SIG-M5 (cell line): ENCODE data around the gene INKA2.
"Not testable (repeated sequence)": the region's sequence is repeated elsewhere in the genome, so short reads cannot be mapped to it uniquely, and the experiment has no call there.

Experiments
- DNase-seq: peaks from one replicate; lab custom pipeline; 2025; lab: John Stamatoyannopoulos, UW

The INKA2 gene

DNA sequence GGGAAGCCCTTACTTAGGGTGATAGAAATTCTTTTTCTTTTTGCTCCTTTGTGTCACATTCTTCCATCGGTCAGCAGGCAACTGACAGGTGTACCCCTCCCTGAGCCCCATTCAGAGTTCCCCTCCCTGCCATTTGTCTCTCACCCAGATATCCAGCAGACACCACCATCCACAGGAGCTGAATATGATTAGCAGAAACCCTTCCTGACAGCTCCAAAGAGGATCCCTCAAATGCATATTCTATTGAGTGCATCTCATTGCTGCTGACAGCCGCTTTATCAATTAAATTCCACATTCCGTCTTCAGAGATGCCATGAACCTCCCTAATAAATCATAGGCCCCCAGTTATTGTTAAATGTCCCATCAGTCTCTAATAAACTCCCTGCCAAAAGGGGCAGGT lies 10.4 kb upstream of the INKA2 start:
- DNase-seq = no peak

DNA sequence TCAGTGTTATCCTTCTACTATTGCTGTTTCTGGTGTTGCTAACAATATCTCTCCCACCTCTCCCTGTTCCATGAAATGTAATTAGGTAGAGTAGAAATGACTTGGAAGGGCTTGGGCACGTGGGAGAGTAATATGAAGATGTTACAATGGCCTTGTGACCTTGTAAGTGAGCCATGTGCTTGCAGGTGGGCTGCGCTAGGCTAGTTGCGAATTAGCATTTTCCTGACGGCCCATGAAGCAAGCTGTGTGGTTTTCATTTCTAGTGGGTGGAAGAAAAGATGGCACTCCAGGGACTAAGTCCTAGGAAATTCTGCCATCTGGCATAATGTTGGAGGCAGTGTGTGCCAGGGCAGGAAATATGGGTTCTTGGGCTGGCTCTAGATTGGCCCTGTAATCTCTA lies 8.8 kb upstream of the INKA2 start:
- no peak for DNase-seq

DNA sequence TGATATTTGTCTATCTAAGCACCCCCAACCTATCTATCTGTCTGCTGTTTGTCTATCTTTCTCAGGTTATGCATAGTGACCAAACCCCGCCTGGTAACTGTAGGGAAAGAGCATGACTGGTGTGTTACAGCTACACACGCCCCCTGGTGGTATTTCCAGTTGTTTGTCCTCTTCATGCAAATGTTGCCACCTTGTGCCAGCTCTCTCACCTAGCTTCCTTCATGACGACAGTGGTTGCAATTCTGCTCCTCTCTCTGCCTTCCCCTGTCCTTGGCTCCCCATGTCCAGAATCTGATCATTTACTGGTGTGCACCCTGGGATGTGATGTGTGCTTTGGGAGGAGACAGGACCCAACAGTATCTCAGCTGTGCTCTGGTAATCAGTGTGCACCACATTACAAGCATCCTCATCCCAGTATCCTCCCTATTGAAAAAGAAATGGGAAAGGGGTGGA lies 8.1 kb upstream of the INKA2 start:
- DNase-seq = no peak

DNA sequence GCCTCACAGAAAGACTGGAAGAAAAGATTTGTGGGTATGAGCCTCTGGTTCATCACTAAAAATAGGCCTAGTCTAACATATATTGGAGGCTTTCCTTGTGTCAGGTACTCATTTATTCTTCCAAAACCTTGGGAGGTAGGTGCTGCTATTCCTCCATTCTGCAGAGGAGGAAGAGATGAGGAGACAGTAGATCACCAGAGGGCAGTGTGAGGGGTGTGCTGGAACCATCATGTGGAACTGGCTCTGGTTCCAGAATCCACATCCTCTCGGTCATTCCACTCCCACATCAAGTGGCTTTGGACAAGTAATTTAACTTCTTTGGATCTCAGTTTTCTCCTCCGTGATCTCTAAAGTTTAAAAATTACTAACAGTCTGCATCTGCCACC lies 7.4 kb upstream of the INKA2 start:
- DNase-seq = no peak

DNA sequence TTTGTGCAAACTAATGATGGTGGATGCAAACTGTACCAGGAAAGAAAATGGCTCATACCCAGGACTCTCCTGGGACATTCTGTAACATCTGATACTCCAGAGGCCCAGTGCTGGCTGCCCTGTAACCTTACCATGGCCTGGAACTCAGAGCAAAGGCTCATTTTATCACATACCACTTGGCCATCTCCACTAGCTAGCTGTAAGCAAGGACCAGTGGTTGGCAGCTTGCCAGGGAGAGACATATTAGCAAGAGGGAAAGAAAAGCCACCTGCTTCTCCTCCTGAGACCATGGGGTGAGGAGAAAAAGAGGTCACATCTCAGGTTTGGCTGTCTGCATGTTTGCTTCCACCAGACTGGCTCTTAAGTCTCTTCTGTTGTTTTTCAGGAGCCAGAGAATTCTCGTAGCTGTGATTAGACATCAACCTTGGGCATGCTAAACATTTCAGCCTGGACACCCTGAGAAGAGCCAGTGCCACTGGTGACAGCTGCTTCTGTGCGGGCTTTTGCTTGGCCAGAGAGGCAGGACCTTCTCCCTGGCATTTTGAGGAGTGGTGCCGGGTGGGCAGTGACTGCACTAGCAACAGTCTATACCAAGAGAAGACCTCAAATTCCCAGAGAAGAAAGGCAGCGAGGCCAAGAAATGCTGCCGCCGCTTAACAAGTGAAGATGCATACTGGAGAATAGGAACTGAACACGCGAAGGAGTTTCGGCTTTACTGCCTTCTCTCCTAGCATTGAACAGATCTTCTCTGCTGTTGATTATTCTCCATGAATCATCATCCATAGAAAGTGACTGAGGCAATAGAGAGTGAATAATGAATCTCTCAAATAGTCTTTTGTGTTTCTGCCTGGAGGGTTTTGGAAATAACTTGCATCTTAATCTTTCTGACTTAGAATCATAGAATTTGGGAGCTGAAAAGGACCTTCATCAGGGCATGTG lies 6.7 kb upstream of the INKA2 start:
- DNase-seq = no peak

DNA sequence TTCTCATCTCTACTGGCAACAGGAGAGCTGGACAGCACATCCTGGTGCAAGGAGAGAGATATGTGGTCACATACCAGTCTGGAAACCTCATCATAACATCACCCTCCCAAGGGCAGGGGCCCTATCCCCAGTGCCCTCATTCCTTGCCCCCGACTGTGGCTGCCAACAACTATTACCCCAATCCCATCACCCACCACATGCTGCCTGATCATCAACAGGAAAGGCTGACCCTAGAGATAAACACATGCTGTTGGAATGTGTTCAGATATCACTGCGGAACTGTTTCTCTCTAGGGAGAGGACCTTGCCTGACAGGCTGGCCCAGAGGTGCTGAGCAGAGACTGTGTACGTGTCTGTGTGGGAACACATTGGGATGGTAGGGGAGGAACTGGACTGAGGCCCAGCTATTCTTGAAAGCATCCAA lies 4.5 kb upstream of the INKA2 start:
- DNase-seq = no peak

DNA sequence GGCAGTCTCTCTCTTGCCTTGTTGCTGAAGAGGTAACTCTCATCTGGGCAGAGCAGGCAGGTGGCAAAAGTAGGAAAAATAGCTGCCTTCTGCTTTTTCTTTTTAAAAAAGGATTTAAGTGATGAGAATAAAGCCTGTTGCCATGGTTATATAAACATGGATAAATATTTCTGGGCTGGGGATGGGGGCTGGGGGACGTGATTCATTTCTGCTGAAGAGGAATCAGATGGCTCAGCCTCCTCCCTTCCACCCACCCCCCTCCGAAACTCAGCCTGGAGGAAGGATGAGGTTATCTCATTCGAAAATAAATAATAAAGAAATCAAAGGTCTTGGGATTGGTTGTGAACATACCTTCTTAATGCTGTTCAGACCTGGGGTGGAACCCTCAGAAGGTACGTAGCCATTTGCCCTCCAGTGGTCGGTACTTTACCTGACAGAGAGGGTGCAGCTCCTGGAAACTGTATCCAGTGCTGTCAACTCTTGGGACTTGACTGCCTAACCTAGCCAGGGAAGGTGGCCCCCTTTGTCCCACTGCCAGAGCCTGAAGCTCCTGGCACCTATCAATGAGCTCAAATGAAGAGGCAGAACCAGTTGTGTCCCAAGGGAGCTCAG lies 3.8 kb upstream of the INKA2 start:
- DNase-seq = no peak

DNA sequence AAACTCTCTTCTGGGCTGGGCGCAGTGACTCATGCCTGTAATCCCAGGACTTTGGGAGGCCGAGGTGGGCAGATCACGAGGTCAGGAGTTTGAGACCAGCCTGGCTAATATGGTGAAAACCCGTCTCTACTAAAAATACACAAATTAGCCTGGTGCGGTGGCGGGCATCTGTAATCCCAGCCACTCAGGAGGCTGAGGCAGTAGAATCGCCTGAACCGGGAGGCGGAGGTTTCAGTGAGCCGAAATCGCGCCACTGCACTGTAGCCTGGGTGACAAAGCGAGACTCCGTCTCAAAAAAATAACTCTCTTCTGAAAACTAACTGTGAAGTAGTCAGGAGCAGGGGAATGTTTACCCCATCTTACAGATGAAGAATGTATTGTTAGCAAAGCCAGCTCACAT lies 3.1 kb upstream of the INKA2 start:
- DNase-seq = not testable (repeated sequence)

DNA sequence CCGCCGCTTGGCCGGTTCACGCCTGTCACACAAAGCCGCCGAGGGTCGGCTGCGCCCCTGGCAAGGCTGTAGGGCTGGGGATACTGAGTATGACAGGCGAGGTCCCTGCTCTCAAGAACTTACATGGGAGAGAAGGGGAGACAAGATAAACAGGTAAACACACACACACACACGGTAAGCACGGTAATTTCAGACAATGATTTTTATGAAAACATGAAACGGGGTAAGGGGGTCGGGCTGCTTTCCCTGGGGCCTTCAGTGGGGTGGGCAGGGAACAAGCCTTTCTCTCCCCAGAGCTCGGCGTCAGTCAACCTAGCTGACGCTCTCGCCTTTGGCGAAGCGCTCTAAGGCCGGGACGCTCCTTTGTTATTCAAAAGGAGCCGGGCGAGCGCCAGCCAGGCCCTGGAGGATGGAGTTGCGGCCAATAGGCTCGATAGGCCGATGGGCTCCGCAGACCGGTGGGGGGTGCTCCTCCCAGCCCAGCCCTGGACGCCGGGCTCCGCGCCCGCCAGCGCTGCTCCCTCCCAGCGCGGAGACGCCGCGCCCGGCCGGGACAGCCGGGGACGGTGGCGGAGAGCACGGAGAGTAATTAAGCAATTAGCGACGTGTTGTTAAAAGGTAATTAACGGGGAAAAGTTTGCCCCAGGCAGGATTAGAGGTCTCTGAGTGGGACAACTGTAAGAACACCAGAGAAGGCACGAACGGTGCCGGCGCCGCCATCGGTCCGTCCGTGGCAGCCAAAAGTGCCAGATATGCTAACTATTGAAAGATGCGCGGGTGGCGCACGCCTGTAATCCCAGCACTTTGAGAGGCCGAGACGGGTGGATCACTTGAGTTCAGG lies 950 bp upstream of the INKA2 start:
- DNase-seq = no peak

DNA sequence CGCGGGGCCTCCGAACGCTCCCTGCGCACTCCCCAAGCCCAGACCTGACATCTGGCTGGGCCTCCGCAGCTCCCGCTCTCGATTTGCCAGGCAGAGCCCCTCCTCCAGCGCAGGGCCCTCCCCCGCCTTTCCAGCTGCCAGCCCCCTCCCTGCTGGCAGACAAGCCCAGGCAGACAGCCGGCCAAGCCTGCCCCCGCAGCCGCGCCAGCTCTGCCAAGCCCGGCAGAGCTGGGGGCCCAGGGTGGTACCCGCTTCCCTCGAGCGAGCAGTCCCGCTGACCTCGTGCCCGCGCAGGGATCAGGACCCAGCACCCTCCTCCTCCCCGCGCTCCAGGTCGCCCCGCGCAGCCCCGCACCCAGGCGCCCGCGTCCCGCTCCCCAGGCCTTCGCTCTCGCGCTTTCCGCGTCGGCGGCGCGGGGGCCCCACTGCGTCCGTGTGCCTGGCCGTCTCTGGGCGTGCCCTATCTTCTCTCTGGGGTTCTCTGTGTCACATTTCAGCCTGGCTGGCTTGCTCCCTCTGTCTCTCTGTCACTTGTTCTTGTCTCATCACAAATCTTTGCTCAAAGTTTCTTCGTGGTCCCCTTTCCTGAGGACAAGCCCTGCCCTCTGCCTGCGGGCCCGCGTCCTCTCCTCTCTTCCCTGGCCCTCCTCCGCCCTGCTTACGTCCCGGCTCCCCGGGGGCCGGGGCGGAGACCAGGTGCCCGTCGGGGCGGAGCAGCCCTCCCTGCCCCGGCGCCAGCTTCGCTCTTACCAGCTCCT lies 580 bp downstream of the INKA2 start:
- DNase-seq = no peak

DNA sequence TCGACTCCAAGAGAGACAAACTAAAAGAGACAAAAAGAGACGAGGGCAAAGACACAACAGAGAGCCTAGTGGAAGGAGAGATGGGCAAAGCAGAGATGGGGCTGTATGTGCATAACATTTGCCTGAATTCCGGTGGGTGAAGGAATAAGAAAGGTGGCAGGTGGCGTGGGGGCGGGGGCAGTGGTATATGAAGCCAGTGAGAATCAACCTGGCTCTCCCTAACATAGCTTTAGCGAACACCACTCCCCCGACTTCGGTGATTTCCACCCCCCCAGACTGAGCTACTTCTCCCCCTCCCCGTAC lies 1.1 kb downstream of the INKA2 start:
- DNase-seq = no peak

DNA sequence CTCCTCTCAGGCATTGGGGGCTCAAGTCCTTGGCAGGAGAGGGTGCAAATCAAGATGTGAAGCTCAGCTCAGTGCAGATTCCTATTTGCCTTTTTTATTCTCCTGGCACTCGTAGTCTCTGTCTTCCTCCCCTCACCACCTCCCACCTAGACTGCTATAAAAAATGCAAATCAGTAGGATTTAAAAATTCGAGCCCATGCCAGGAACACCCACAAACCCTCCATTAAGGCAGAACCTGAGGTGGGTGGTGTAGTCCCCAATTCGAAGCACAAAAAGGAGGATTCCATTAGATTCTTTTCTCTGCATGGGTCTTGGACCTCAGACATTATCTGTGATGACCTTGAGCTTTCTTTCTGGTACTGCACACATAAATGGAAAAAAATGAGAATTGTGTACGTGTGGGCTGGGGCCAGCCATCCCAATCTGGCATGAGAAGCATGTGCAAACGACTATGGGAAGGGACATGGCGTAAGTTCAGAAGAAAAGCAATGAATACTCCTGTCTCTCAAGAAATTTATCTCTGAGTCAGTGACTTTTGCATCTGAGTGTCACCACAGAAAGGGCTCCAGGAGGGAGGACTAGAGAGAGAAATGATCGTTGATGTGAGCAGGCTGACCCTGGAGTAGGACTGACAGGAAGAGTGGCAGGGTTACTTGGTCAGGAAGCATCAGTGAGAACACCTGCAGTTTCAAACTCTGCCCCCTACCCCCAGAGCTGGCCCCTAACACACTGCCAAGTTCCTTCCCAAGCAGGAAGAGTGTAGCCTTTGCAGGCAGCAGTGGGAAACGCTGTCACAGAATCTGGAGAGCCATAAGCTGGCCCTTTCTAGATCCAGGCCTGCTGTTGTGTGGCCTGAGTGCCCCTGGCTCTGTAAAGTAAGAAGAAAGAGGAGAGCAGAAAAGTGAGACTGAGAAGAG lies 1.7 kb downstream of the INKA2 start:
- DNase-seq = no peak

DNA sequence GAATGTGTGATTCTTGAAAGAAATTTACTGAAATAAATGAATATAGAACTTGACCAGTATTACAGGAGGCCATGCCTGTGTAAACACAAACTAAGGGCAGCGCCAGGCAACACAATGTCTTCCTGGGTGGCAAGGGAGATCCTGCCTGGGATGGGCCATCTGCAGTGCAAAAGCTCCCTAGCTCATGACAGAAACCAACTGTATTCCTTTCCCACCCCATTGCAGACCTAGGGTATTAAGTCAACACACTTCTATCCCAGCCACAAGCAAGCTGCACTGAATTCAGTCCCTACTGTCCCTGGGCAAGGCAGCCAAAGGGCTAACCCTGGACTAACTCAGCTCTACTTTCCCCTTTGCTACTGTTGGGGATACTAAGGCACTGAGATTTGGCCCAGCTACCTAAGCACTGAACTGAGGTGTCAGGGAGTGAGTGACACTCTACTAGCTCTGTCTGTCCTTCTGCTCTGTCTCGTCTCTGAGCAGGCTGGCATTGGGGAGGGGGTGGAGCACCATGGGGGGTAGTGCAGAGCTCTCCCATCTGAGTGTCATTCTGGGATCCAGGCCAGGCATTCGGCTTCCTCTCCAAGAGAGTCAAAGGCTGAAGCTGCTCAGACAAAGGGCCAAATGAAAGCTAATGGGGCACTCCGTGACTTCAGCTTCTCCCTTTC lies 2.5 kb downstream of the INKA2 start:
- DNase-seq = no peak

DNA sequence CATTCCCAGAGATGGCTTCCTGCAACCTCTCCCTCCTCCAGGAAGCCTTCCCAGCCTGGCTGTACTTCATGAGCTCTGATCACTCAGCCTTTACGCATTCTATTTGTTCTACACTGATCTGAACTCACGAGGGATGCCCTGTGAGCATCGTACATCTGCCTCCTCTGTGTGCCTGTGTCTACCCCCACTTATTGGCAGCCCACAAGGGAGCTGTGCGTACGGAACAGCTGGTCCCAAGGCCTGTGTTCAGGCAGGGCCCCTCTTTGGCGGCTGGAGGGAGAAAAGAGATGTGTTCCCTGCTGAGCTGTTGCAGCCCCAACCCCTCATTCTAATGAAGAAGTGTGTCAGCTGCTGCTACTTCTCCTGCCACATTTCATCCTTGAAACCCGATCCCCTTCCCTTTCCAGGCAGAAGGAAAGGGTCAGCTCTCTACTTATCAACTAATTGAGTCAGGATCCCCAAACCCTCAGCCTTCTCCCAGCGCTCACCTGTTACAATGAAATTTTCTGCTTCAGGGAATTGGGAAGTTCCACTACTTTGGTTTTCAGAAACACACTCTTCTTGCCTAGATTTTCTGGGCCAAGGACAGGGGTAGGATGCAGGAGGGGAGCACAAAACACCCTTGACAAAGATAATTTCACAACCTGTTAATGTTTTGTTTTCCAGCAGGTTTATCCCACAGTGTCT lies 3.2 kb downstream of the INKA2 start:
- DNase-seq = no peak

DNA sequence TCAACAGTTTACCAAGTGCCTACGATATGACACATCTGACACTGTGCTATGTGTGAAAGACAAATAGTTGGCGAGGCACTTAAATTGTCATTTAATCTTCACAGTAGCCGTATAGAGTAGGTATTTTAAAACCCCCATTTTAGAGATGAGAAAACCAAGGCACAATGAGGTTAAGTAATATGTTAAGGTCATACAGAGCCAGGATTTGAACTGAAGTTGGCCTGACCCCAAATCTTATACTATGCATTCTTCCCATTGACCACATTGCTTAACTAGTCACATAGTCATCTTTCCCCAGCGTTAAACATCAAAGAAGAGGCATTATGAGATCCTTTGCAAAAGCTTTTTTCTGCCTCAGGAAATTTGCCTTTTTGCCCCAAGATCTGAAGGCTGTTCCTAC lies 3.9 kb downstream of the INKA2 start:
- DNase-seq = no peak

DNA sequence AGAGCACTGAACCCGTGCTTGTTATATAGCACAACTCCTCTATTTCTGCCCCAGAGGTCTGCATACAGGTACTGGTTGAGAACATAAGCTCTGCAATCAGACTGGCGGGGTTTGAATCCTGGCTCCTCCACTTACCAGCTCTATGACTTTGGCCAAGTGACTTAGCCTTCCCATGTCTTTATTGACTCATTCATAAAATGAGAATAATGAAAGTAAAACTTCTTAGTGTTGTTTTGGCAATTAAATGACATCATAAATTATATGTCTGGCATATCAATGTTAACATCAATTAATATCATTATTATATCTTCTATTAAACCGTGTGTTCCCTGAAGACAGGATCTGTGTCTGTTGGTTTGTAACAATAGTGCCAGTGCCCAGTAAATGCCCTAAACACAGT lies 4.3 kb downstream of the INKA2 start:
- DNase-seq = no peak

DNA sequence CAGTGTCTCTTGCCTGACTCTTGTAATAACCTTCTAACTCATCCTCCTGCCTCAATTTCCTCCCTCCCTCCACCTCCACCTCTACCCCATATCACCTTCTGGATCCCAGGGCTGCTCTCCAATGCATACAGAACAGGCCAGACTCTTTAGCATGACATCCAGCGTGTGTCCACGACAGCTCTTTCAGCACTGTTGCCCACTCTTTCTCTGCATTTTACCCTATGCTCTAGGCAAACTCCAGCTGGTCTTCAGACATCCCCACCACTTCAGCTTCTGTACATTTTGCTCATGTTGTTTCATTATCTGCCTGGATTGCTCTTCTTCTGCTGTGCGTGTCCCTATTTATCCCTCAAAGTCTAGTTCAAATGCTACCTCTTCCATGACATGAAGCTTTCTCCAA lies 4.8 kb downstream of the INKA2 start:
- no peak for DNase-seq

DNA sequence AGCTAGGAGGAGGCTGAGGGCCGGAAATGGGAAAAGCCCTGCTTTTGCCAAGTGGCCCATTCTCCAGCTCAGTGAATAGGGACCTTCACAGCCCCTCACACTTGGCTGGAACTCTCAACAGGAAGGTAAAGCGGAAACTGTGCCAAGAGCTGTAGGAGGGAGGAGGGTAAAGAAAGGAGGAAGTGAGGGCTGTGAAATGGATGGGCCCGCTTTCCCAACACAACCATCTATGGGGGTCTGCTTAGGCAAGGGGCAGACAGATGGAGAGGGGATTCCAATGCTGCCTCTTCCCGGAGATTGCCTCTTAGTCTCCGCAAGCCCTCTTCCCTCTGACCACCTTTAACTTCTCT lies 5.2 kb downstream of the INKA2 start:
- DNase-seq = no peak

DNA sequence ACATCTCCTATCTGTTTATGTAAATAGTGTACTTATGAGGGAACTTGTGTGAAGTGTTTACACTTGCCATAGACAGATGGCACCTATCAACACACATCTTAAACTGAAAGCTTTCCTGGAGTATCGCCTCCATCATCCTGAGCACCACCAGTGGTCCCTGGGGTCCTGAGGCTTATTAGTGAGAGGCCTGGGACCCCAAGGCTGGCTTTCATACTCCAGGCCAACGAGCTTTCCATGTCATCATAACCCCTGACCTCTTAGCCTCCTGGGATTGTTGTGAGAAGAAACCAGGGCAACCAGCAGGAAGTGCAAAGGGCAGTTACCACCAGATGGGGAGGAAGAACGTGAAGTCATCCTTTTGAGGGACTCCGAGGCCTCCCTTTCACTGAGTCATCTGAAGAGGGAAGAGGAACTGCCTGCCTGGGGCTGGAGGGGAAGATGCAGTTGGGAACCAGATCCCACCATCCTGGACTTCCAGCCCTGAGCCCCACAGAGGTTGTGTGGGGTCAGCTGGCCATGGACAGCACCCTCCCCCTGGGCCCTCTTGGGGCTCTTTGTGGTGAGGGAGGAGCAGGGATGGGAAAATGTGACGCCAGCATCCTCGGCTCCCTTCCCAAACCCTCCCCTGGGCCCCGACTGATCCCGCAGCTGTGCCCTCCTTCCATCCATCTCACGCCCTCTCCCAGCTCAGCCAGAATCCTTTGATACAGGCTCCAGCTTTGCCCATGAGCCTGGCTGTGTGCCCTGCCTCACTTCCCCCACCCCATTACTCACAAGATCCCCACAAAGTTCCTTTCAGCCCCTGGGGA lies 5.8 kb downstream of the INKA2 start:
- DNase-seq = peak; percentile 46
